BE2C (cell line): ENCODE measurements around the gene CREB5.

ENCODE experiments used
- DNase-seq: peaks from one replicate; pipeline ENCODE4 v3.0.0-alpha.2; 2020
- H3K27me3 ChIP-seq: fragments of 250-450 bp; sonication (Bioruptor Pico); 2 replicates; pipeline ENCODE4 v1.5.1; 2020; ENCODE audit warnings: mild to moderate bottlenecking
- H3K36me3 ChIP-seq: fragments of 250-450 bp; sonication (Bioruptor Pico); 2 replicates; pipeline ENCODE4 v1.5.1; 2020; ENCODE audit warnings: mild to moderate bottlenecking
- H3K4me1 ChIP-seq: fragments of 250-450 bp; sonication (Bioruptor Pico); 2 replicates; pipeline ENCODE4 v1.5.1; 2020
- H3K4me3 ChIP-seq: 2 replicates; pipeline ENCODE4 v1.5.1; 2011; ENCODE audit warnings: low read depth, low read length
- H3K9me3 ChIP-seq: fragments of 250-450 bp; sonication (Bioruptor Pico); 2 replicates; pipeline ENCODE4 v1.5.1; 2020
- TF ChIP-seq, protein P1 (sequence below): IDR thresholded peaks from 2 replicates; pipeline ENCODE4 v1.5.1; 2012; ENCODE audit warnings: mild to moderate bottlenecking, low read depth, low read length

Gene CREB5

DNA sequence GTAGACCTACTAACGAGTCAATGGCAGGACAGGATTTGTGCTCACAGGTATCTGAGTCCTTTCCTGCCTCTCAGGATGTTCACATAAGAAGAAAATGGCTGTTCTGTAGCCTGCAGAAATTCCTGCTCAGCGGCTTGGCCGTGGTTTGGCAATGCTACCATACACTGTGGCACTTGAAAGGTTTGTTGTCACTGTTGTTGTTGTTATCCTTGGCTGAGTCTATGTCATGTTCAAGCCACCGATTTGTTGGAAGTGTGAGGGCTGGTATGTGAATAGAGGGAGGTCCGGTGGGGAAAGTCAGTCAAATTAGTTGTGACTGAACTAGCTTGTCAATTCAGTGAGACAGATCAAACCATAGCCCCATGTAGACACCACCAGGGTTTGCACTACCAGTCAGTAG, 345.9 kb downstream of the CREB5 start:
- Histone ChIP-seq H3K4me3 (no peak overlapping the region), H3K4me1 (no peaks in the 10 kb centered on the region; the same call in 1 of the 2 replicates), H3K27me3 (no peaks in the 10 kb centered on the region), H3K36me3 (no peaks in the 10 kb centered on the region), H3K9me3 (no peaks in the 10 kb centered on the region; the same call in 1 of the 2 replicates)
- TF ChIP-seq, protein P1, sequence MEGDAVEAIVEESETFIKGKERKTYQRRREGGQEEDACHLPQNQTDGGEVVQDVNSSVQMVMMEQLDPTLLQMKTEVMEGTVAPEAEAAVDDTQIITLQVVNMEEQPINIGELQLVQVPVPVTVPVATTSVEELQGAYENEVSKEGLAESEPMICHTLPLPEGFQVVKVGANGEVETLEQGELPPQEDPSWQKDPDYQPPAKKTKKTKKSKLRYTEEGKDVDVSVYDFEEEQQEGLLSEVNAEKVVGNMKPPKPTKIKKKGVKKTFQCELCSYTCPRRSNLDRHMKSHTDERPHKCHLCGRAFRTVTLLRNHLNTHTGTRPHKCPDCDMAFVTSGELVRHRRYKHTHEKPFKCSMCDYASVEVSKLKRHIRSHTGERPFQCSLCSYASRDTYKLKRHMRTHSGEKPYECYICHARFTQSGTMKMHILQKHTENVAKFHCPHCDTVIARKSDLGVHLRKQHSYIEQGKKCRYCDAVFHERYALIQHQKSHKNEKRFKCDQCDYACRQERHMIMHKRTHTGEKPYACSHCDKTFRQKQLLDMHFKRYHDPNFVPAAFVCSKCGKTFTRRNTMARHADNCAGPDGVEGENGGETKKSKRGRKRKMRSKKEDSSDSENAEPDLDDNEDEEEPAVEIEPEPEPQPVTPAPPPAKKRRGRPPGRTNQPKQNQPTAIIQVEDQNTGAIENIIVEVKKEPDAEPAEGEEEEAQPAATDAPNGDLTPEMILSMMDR: no peak
- DNase-seq: no peak

DNA sequence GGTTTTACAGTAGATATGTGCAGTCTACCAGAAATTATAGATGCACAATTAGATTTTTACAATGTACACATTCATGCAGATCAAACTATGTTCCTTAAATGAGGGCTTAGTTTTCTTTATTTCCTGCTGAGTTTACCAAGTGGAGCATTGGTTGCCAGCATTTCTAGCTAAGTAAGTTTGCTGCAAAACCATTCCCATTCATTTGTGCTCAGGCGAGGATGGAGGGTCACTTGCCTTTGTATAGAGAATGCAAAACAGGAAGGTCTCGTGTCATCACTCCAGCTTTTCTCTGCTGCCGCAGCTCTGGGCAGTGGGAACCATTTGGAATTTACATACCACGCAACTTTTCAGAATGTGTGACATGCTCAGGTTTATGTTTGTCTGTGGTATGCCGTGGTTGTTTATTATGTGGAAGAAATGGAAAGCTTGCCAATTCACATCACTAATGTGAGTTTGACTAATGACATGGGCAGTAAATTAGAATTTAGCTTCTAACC, 347.2 kb downstream of the CREB5 start:
- Histone ChIP-seq H3K4me1 (no peaks in the 10 kb centered on the region; the same call in 1 of the 2 replicates), H3K27me3 (no peaks in the 10 kb centered on the region), H3K9me3 (no peaks in the 10 kb centered on the region; the same call in 1 of the 2 replicates), H3K4me3 (no peak overlapping the region), H3K36me3 (no peaks in the 10 kb centered on the region)
- TF ChIP-seq, protein P1: no peak
- DNase-seq: no peak

DNA sequence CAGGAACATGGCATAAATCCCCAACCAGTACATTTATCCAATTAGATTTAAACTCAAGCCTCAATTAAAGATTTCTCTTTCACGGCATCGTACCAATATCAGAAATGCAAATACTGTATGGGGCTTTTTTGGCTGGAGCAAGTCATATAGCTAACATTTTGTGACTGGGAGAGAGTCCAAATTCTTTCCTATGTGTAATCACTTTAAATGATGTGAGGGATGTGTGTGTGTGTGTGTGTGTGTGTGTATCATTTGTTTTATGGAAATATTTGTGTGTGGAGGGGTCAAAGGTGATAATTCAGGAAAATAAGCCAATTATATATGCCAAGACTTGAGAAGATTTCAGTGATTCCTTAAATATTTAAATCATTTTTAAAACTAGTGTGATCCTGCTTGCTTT, 349.2 kb downstream of the CREB5 start:
- H3K36me3 ChIP-seq: no peaks in the 10 kb centered on the region
- DNase-seq: no peak
- no peaks in the 10 kb centered on the region for H3K27me3 ChIP-seq
- no peak overlapping the region for H3K4me3 ChIP-seq
- no peaks in the 10 kb centered on the region; the same call in 1 of the 2 replicates for H3K4me1 ChIP-seq
- H3K9me3 ChIP-seq: no peaks in the 10 kb centered on the region; the same call in 1 of the 2 replicates
- TF ChIP-seq, protein P1: no peak

DNA sequence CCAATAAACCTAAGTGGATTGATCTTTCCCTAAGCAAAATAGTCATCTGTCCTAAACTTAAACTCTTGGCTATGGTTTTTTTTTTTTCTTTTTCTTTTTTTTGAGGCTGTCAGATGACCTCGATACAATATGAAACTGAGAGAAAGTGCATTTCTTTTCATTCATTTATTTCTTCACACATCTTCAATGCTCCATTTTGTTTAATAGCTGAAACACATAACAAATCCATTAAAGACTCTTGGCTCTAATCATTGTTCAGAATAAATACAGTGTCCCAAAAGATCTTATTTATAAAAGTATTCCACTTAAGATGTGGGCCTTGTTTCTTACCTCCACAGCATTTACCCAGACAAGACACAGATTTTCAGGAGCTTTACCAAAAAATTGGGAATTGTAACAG, 350.3 kb downstream of the CREB5 start:
- TF ChIP-seq, protein P1: no peak
- no peak for DNase-seq
- Histone ChIP-seq H3K4me3 (no peak overlapping the region), H3K9me3 (no peaks in the 10 kb centered on the region), H3K27me3 (no peaks in the 10 kb centered on the region), H3K4me1 (no peaks in the 10 kb centered on the region; the same call in 1 of the 2 replicates), H3K36me3 (no peaks in the 10 kb centered on the region)

DNA sequence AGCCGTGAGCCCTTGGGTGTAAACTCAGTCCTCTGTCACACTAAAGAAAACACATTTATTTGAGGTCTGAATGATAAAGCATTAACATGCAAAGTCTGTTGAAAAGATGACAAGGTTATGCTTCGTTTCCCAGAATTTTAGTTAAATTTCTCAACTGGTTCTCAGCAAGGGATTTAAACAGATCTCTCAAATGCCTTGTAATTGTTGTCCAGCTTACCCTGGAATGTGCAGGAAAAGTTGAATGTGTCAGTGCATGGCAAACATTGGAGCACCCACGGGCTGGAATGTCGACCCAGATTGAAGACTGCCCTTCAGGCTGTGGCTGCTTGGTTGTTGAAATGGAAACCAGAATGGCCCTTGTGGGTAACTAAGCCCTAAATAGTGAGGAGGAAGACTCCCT, 354.0 kb downstream of the CREB5 start:
- Histone ChIP-seq H3K9me3 (no peaks in the 10 kb centered on the region), H3K4me1 (no peaks in the 10 kb centered on the region), H3K4me3 (no peak overlapping the region), H3K27me3 (no peaks in the 10 kb centered on the region), H3K36me3 (no peaks in the 10 kb centered on the region)
- TF ChIP-seq, protein P1: no peak
- no peak for DNase-seq

DNA sequence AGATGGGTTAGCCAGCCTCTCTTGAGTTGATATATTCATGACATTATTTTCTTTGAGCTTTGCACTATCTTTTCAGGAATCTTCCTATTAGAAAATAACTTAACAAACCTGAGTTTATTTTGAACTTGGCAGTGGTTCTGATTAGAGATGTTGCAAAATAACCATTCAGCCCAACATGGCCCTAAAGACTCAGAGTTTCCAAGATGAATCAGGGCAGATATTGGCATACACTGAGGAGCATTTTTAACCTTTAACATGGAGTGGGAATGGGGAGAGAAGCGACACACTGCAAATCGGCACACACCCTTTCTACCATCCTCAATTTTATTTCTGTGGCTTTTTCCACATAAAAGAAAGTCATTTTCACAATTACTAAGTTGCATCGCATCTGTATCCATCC, 355.0 kb downstream of the CREB5 start:
- H3K27me3 ChIP-seq: no peaks in the 10 kb centered on the region
- DNase-seq: no peak
- no peaks in the 10 kb centered on the region for H3K4me1 ChIP-seq
- TF ChIP-seq, protein P1: no peak
- H3K4me3 ChIP-seq: no peak overlapping the region
- no peaks in the 10 kb centered on the region for H3K36me3 ChIP-seq
- no peaks in the 10 kb centered on the region for H3K9me3 ChIP-seq
